Bone marrow (tissue), 2 donors: ENCODE measurements around the gene C1orf159.

ENCODE experiments used
- DNase-seq, 2 donors: peaks; one replicate each; lab custom pipeline; 2025; lab: John Stamatoyannopoulos, UW

C1orf159 gene

DNA sequence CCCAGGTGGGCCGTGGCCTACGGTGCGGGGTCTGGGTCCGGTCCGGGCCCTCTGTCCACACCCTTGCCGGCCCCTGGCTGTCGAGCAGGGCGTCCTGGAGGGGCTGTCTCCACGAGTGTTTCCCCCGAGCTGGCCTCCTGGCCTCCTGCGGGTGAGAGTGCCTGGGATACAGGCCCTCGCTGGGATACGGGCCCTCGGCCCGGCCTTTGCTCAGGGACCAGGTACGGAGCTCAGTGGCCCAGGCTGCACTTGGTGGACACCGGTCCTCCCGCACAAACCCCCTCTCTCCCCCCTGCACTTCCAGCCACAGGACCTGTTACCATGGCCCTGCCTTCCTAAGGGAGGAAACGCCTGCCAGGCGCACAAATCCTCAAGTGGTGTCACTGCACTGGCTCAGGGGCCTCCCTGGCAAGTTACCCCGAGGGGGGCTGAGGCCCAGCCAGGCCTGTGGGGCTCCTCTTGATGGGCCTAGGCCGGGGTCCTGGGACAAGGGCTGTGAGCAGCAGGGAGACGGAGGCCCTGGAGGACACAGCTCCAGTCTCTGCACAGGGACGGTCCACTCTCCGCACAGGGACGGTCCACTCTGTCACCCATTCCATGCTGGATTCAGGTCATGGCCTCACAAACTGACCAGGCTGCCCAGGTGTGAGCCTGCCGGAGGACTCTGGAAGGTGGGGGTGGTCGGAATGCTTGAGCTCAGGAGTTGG is 23.6 kb downstream of the C1orf159 start:
- DNase-seq = no peak

DNA sequence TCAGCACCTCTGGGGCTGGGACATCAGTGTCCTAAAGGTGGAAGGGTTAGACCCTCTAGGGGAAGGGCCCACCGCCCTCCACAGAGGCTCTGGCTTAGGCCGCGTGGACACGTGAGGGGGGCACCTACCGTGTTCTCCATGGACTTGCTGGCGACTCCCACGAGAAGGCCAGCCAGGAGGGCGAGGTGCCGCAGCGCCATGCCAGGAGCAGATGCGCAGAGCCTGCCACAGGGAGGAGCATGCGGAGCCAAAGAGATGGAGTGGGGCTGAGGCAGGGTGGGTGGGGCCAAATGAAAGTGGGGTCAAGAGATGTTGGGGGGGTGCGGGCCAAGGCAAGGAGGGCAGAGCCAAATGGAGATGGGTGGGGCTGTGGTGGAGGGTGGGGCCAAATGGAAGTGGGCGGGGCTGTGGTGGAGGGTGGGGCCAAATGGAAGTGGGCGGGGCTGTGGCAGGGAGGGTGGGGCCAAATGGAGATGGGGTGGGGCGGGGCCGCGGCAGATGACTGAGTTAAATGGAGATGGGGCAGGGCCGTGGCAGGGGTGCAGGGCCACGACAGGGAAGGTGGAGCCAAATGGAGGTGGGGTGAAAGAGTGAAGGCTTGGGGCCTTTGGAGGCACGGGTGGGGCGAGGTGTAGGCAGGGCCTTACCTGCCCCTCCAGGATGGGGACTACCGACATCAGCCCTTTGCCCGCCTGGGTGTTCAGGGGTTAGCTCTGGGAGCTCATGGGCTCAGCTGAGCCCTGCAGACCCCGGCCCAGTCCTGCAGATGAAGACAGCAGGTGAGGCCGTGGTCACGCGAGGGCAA is 24.3 kb downstream of the C1orf159 start:
- DNase-seq = no peak

DNA sequence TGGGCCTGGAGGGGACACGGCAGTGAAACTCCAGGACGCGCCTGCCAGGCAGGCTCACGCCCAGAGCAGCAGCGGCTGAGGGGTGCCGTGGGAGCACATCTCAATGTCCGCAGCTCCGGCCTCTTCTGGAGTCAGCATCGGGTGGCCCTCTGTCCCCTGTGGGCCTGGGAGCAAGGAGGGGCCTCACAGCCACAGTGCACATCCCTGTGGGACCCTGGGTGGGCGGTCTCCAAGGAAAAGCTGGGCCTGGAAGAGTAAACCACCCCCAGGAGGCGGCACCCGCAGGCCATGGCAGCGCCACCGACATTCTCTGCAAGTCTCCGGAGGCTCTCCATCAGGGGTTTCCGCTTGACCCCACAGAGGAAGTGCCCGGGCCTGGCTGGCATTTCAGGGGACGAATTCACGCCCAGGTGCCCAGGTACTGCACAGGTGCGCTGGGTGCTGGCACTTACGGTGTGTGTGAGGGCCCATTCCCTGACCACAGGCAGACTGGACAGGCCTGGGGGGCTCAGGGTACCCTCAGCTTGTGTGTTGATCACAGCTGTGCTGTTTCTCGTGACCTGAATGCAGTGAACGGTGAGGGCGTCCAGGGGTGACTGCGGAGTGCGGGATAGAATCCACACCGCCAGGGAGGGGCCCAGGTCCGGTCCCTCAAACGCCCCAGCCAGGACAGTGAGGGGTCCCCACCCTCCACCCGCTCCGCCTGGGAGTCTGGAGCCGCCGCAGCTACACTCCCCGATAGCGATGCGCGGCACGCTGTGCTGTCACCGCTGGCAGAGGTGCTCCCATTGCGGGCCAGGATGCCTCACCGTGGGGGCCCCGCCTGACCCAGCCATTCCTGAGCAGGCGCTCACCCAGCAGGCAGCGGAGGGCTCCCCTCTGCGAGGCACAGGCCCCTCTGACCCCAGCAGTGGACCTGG is 25.2 kb downstream of the C1orf159 start:
- no peak for DNase-seq

DNA sequence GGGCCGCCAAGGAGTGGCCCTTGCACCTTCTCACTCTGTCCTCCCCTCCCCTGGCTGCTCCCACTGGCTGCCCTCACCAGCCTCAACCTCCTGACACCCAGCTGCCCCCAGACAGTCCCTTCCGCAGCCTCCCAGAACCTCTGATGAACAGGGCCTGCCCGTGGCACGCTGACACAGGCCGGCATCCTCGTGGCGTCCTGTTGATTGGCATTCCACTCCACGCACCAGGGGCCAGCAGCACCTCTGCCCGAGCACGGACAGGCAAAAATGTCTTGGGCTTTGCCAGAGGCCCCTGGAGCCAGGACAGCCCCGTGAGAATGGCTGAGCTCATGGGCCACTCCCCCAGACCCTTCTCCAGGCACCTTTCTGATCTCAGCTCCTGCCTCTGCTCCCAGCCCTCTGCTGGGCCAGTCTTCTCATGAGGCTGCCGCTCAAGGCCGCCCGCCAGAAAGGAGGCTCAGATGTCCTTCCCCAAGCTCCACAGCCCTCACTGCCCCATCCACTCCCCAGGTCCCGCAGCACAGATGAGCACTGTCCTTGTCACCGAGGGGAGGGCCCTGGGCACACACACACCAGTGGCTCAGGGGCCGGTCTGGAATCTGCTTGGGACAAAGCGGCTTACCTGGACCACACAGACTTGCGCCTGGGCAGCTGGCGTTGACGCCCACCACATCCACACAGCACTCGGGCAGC is 26.0 kb downstream of the C1orf159 start:
- no peak for DNase-seq

DNA sequence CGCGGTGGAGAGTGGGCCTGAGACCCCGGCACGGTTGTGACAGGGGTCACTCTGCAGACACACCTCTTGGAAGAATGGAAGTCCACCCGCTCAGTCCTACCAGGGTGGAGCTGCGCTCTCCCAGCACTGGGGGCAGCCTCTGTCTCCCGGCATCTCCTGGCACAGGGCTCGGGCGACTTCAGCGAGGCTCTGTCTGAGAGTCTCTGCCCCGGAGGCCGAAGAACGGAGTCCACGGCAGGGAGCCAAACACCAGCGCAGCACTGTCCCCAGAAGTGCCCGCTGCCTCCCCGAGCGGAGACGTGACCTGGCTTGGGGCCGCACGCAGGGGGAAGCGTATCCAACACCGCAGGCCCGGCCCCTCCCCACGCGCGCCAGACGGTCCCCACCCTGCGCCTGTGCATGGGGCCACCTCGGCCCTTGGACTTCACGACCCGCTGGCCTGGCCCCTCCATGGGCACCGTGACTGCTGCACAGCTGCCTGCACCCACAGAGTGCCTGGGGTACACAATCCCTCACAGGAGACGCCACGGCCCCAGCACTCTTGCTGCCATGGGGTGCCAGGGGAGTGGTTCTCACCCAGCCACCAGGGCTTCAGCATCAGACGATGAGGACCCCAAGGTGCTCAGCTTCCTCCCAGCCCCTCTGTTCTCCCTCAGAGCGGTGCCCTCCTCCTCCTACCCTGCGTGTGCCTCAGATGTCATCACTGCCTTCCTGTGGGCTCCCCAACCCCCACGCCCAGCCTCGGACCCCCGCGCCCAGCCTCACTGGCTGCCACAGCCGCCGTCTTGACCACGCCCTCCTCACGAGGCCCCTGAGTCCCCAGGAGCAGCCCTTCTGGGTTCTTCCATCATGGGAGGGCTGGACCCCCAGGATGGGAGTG is 26.8 kb downstream of the C1orf159 start:
- DNase-seq = no peak

DNA sequence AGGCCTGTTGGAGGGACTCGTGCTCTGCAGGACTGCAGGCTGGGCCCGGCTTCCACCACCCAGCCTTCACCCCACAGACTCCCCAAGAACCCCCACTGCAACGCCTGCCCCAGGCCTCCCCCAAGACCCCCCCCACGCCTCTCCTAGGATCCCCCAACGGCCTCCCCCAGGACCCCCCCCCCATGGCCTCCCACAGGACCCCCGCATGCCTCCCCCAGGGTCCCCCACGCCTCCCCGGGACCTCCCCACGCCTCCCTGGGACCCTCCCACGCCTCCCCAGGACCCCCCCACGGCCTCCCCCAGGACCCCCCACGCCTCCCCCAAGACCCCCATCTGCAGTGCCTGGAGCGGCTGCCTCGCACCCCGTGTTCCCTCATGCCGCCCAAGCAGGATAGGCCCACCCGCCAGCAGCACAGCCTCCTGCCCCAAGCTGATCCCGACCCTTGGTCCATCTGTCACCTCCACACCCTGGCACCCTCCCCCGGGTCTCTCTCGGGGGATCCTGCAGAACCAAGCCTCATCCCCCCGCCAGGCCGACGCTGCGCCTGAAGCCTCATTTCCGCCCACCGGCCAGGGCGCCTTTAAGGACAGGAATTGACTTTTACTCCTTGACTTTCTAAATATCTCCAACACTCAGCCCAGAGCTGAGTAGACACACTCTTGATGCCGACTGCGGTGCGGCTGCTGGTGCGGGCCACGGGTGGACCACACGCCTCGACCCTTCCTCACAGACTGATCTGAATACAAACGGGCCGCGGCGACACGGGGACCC is 27.7 kb downstream of the C1orf159 start:
- no peak for DNase-seq

DNA sequence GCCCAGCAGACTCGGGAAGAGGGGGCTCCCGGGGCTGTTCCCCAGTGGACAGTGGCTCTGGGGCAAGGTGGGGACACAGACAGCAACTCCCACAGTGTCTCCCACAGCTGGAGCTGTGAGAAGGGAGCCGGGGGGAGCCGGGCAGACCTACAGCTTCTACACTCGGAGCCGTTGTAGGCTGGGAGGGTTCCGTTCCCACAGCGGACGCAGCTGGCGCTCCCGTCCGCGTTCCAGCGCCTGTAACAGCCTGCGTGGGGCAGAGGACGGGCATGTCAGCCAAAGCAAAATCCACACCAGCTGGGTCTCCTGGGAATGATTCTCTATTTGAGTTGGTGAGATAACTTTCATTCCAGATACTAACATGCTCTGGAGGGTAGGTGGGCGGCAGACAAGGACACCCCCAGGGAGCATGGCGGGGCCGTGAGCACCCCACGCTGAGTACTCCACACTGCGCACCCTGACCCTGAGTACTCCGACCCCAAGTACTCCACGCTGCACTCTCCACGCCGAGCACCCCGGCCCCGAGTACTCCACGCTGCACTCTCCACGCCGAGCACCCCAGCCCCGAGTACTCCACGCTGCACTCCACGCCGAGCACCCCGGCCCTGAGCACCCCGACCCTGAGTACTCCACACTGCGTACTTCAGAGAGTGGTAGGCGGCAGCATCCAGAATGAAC is 28.4 kb downstream of the C1orf159 start:
- DNase-seq = no peak

DNA sequence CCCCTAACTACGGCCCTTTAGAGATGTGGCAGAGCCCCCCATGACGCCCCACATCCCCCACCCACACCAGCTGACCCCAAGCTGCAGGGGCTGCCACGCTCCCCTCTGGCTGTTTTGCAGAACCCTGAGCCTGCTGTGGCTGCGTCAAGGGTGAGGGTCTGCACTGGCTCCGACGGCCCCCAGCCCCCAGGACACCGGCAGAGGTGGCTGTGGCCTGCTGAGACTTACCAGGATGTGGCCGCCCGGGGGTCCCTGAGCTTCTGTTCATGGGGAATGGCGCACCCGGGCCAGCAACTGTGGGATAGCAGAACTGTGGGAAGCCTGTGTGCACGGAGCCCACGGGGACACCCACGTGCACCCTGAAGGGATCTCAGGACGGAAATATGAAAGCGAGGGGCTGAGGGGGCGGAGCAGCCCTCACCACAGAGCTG is 29.0 kb downstream of the C1orf159 start:
- DNase-seq = no peak

DNA sequence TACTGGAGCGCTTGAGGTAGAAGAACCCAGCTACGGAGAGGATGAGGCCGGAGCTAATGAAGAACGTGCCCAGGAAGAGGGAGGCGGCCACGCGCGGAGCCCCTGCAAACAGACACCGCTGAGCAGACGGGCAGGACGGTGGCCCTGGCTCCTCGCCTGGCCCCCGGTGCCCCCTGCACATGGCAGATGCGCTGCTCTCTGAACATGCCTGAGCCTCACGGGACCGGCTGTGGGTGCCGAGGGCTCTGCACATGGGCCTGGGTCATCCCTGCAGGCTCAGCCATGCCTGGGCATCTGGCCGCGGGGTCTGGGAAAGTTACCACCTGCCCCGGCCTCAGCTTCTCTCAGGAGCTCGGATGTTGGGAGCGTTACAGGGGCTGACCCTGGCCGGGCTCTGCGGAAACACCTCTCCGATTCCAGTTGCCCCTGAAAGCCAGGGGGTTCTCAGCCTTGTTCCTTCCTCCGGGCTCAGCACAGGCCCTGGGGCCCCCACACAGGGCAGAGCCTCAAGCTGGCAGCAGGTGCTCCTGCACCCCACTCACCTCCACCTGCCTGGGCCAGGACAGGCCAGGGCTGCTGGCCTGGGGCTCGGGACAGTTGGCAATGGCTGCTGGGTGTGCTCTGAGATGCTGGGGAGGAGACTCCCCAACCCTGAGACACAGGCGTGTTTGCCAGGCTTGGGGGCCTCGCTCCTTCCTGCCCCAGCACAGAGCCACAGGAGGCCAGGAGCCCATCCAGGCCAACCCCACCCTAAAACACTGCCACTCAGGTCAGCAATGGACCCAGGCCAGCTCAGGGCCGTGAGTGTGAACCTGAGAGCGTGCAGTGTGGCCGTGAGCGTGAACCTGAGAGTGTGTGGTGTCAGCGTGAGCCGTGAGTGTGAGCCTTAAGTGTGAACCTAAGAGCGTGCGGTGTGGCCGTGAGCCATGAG is 29.7 kb downstream of the C1orf159 start:
- DNase-seq = no peak

DNA sequence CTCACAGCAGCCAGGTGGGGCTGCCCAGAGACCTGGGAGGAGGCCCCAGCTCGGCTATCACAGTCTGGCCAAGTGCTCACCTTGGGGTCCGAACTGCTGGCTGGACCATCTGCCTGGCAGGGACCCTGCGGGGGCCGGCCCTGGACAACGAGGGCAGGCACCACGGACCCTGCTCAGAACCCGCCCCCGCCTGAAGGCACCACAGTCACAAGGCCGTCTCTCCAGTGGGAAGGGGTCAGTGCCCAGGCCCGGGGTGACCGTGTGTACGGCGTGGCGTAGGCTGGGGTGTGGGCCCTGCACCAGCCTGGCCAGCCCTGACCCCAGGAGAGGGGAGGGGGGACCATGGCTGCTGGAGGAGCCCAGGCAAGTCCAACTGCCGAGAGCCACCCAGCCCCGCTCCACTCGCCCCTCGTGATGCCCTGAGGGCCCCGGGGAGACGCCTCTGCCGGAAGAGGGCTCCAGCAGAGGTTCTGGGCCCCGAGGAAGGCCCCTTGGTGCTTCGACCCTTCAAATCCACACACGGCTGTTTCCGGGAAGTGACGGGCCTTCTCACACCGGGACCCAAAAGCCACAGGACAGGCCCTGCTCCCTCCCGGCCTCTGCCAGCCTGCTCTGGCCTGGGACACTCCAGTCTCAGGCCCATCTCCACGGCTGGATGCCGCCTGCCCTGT is 30.6 kb downstream of the C1orf159 start:
- DNase-seq = no peak

DNA sequence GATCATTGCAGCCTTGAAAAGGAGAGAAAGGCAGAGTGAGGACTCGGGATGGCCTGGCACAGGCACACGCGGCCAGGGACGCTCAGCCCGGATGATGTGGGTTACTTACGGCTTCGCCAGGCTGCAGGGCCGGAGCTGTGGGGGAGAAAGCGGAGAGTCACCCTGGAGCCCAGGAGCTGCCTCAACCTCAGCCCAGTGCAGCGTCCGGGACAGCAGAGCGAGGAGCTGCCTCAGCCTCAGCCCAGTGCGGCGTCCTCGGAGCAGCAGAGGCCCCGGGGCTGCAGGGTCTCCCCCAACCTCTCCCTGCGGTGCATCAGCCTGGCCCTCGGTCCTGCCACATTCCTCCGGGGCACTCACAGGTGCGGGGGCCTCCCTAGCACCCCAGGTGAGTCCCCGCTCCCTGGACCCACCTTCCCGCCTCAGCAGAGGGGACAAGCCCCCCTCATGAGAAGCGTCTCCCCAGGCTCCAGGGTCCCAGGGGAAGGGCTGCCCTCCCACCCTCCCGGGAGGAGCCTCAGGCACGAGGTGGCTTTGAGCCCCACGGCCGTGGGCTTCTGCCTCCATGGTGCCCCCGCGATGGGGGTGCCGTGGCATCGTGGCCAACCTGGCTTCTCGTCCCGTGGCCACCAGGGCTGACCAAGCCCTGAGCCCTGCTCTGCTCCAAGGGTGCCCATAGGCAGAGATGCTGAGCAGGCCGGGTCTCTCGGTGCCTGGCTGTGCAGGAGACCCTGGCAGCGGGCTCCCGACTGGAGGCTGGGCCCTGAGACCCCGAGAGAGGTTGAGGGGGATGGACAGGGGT is 31.3 kb downstream of the C1orf159 start:
- DNase-seq = no peak

DNA sequence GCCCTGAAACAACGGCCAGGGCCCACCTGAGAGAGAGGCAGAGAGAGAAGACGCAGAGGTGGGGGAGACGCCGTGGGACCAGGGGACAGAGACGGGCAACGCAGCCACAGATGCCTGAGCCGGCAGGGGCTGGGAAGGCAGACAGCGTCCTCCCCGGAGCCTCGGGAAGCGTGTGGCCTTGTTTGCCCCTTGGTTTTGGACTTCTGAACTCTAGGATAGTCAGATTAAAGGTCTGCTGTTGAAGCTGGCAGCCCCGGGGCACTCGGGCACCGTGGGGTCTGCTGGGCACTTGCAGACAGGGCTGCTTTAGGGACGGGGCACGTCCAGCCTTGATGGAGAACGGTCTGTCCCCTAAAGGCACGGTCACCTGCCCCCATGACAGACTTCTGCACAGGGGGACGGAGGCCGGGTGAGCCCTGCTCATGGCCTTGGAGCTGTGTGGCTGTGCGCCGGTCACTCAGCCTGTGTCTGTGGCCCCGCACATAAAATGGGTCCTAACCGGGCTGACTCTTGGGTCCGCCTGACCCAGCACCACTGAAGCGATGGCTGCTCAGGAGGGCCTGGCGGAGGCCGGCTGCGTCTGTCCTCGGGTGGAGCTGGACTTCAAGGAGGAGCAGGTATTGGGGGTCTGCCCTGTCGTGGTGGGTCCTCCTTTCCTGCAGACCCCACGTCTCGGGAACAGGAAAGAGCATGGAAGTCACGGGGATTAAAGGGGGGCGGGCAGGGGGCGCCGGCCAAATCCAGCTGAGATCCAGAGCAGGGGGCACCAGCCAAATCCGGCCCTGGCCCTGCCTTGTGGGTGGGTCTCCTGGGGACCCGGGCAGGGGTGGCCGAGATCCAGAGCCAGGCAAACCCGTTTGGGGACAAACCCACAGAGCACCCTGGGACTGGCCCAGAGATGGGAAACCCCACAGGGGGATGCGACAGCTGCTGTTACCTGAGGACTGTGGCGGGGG is 32.2 kb downstream of the C1orf159 start:
- DNase-seq = no peak

DNA sequence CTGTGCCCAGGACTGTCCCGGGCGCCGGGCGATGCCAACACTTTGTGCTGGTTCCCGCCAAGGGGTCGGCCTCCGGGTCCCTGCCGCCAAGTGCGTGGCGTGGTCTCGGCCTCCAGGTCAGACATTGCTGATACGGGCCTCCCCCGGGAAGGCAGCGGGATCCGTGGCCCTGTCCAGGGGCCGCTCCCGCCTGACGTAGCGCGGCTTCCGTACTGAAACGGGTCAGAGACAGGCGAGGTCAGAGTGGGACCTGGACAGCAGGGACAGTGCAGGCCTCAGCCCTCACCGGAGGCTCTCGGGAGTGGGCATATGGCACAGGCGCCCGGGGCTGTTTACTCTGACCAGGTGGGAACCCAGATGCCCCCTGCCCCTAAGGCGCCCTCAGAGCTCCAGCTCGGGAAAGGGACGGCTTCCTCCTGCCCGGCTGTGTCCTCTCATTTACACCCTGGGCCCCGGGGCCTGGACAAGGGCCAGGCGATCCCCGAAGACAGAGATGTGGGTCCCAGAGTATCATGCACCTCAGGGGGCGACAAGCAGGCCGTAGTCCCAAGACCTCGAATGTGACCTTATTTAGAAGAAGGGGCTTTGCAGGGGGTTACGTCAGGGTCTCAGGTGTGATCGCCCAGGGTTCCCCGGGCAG is 33.0 kb downstream of the C1orf159 start:
- no peak for DNase-seq

DNA sequence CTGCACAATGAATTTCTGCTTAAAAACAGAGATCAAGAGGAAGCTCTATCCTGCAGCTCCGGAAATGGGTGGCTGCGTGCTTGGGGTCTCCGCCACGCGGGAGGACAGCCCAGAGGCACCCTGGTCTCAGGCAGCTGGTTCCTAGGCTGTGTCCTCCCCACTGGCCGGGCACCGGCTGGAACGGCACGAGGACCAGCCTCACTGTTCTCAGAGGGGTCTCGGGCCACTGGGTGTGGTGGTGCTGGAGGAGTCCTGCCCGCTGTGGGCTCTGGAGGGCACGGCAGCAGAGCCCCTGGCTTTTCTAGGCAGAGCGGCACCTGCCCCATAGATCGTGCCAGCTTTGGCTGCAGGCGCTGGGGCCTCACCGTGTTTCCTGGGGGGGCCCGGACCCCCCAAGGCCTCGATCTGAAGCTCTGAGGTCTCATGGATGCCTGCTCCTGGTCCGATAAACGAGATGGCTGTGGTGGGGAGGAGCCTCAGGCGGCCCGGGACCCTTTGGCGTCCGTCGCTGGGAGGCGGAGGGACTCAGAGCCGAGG is 33.6 kb downstream of the C1orf159 start:
- no peak for DNase-seq
